ENCODE measurements around the gene LGALS9. TPM values are rescaled to one million over a fixed set of nuclear protein-coding genes. Genes with fewer than 3 reads are reported as not detected.

LGALS9 gene
- total and polyA plus RNA-seq, 9 of the 15 experiments (the other 6 are each of a cell fraction or from before 2014, with no cell fraction given) = 0.45 to 6.9 (median 2.8) TPM

DNA sequence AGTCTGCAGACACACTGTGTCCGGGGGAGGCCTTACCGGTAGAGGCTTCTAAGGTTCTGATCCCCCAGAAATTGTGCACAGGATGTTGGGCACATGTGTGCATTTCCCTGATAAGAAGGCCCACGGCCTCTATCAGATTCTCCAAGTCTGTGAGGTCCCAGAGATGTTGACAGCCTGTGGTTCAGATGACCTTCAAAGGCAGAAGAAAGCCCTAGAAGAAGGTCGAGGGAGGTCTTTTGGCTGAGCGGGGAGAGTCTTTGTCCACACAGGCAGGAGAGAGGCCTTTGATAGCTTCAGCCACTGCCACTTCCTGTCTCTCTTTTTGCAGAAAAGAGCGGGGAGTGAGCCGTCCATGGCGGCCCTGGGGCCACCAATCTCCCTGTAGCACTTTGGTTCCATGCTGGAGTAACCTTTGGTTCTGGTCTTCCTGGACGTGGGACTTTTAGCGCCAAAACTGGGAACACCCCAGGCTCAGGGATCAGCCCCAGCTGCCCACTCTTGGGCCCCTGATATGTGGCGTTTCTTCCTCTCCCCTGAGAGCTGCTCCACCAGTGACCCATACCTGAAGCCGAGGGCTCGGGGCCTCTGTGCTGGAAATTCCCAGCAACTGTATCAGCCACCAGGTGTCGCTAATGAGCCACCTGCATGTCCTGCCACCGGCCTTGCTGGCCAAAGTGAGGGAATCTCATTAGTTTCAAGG lies 28.1 kb upstream of the LGALS9 start (continued):
- TF ChIP-seq, protein P1, sequence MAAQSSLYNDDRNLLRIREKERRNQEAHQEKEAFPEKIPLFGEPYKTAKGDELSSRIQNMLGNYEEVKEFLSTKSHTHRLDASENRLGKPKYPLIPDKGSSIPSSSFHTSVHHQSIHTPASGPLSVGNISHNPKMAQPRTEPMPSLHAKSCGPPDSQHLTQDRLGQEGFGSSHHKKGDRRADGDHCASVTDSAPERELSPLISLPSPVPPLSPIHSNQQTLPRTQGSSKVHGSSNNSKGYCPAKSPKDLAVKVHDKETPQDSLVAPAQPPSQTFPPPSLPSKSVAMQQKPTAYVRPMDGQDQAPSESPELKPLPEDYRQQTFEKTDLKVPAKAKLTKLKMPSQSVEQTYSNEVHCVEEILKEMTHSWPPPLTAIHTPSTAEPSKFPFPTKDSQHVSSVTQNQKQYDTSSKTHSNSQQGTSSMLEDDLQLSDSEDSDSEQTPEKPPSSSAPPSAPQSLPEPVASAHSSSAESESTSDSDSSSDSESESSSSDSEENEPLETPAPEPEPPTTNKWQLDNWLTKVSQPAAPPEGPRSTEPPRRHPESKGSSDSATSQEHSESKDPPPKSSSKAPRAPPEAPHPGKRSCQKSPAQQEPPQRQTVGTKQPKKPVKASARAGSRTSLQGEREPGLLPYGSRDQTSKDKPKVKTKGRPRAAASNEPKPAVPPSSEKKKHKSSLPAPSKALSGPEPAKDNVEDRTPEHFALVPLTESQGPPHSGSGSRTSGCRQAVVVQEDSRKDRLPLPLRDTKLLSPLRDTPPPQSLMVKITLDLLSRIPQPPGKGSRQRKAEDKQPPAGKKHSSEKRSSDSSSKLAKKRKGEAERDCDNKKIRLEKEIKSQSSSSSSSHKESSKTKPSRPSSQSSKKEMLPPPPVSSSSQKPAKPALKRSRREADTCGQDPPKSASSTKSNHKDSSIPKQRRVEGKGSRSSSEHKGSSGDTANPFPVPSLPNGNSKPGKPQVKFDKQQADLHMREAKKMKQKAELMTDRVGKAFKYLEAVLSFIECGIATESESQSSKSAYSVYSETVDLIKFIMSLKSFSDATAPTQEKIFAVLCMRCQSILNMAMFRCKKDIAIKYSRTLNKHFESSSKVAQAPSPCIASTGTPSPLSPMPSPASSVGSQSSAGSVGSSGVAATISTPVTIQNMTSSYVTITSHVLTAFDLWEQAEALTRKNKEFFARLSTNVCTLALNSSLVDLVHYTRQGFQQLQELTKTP (IDR thresholded peaks at IDR 0.05; ENCODE audit: low read depth in 1 of 2, partially characterized antibody in 2 of 2) = peak in 1 of 2 experiments; percentile 49
- TF ChIP-seq MIER1 (IDR thresholded peaks at IDR 0.05; ENCODE audit: low read depth) (no peak), ZNF583 (CRISPR knock-in tag; IDR thresholded peaks at IDR 0.05) (peak; percentile 60; the same call in 1 of the 2 replicates), ZNF274 (IDR thresholded peaks at IDR 0.05; ENCODE audit: borderline replicate concordance, low read depth, low read length) (no peak), COPS2 (conservative IDR thresholded peaks at IDR 0.05) (no peak), NEUROD1 (IDR thresholded peaks at IDR 0.05; ENCODE audit: borderline replicate concordance, low read depth, low read length, partially characterized antibody) (peak; percentile 84), GABPB2 (CRISPR knock-in tag; conservative IDR thresholded peaks at IDR 0.05) (no peak), ZNF165 (CRISPR knock-in tag; IDR thresholded peaks at IDR 0.05; ENCODE audit: borderline replicate concordance) (no peak; the same call in 1 of the 2 replicates), ZNF830 (CRISPR knock-in tag; IDR thresholded peaks at IDR 0.05) (no peak), CBFB (CRISPR knock-in tag; IDR thresholded peaks at IDR 0.05) (peak; percentile 40; the same call in 1 of the 2 replicates), ATF7 (IDR thresholded peaks at IDR 0.05) (peak; percentile 63; the same call in 1 of the 2 replicates), ZNF444 (CRISPR knock-in tag; IDR thresholded peaks at IDR 0.05) (no peak; the same call in 1 of the 2 replicates), ZNF766 (CRISPR knock-in tag; conservative IDR thresholded peaks at IDR 0.05) (peak; percentile 80; the same call in 1 of the 2 replicates), NCOR1 (IDR thresholded peaks at IDR 0.05) (peak; percentile 91), MECOM (CRISPR knock-in tag; IDR thresholded peaks at IDR 0.05) (0 out of 2 replicates have a peak, but pooled peaks have one; percentile 40), SMARCC2 (IDR thresholded peaks at IDR 0.05; ENCODE audit: low read depth) (peak; percentile 95), KAT2B (IDR thresholded peaks at IDR 0.05; ENCODE audit: low read depth, low read length) (no peak), EZH2 (IDR thresholded peaks at IDR 0.05; ENCODE audit: borderline replicate concordance, low read depth, low read length) (no peak), HLTF (IDR thresholded peaks at IDR 0.05) (no peak), ZNF124 (CRISPR knock-in tag; IDR thresholded peaks at IDR 0.05) (no peak), ZNF146 (CRISPR knock-in tag; IDR thresholded peaks at IDR 0.05; ENCODE audit: unreplicated experiment) (no peak)
- TF ChIP-seq, protein P2, sequence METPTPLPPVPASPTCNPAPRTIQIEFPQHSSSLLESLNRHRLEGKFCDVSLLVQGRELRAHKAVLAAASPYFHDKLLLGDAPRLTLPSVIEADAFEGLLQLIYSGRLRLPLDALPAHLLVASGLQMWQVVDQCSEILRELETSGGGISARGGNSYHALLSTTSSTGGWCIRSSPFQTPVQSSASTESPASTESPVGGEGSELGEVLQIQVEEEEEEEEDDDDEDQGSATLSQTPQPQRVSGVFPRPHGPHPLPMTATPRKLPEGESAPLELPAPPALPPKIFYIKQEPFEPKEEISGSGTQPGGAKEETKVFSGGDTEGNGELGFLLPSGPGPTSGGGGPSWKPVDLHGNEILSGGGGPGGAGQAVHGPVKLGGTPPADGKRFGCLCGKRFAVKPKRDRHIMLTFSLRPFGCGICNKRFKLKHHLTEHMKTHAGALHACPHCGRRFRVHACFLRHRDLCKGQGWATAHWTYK (CRISPR knock-in tag; IDR thresholded peaks at IDR 0.05) = peak; percentile 42
- TF ChIP-seq, protein P3, sequence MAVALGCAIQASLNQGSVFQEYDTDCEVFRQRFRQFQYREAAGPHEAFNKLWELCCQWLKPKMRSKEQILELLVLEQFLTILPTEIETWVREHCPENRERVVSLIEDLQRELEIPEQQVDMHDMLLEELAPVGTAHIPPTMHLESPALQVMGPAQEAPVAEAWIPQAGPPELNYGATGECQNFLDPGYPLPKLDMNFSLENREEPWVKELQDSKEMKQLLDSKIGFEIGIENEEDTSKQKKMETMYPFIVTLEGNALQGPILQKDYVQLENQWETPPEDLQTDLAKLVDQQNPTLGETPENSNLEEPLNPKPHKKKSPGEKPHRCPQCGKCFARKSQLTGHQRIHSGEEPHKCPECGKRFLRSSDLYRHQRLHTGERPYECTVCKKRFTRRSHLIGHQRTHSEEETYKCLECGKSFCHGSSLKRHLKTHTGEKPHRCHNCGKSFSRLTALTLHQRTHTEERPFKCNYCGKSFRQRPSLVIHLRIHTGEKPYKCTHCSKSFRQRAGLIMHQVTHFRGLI (CRISPR knock-in tag; IDR thresholded peaks at IDR 0.05) = 0 out of 2 replicates have a peak, but pooled peaks have one; percentile 48
